ENCODE measurements around the gene CKMT1B.
A peak's percentile ranks its signal among the peaks of the same experiment; 100 is the strongest.
"Not testable (repeated sequence)": the region's sequence is repeated elsewhere in the genome, so short reads cannot be mapped to it uniquely, and the experiment has no call there.

CKMT1B gene

GRCh38 chr15:43593328-43594190 is at the start of gene CKMT1B:
Gene CKMT1B (plus strand): TSS chr15:43594027. CDS start chr15:43594219, 192 bp downstream.
- not testable (repeated sequence) for DNase-seq (ENCODE audit: low read depth)

- no peak for DNase-seq (ENCODE audit: low read depth)
Observed at GRCh38 chr15:43544266-43544665, 49.6 kb upstream of the CKMT1B start.

DNA sequence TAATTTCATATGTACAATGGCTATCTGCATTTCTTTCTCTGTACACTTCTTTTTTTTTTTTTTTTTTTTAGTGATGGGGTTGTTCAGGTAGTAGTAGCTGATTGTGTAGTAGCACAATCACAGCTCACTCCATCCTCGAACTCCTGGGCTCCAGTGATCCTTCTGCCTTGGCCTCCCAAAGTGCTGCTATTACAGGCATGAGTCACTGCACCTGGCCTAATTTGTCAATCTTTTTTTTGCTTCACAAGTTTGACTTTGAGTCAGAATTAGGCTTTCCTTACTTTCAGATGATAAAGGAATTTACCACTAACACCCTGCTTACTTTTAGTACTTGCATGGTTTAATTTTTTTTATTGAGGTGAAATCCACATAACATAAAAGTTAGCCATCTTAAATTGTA is 48.4 kb upstream of the CKMT1B start:
- no peak for DNase-seq (ENCODE audit: low read depth)

- no peak for DNase-seq (ENCODE audit: low read depth)
Observed at GRCh38 chr15:43547539-43547938, 46.3 kb upstream of the CKMT1B start.

DNA sequence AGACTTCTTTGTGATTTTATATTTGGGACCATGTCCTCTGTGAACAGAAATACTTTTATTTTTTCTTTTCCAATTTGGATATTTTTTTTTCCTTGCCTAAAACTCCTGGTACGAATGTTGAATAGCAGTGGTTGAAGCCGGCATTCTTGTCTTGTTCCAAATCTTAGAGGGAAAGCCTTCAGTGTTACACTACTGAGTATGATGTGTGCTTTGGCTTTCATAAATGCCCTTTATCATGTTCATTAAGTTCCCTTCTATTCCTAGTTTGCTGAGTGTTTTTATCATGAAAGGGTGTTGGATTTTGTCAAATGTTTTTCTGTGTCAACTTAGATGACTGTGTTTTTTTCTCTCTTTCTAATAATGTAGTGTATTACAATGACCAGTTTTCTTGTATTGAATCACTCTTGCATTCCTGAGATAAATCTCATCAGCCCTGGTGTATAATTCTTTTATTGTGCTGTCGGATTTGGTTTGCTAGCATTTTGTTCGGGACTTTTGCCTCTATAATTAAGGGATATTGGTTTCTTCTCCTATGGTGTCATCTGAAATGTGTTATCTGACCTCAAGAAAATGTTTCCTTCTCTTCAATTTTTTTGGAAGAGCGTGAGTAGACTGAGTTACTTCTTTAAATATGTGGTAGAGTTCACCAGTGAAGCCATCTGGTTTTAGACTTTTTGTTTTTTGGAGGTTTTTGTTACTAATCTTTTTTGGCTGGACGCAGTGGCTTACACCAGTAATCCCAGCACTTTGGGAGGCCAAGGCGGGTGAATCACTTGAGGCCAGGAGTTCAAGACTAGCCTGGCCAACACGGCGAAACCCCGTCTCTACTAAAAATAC is 43.1 kb upstream of the CKMT1B start:
- DNase-seq (ENCODE audit: low read depth), result peak; percentile 24

- no peak for DNase-seq (ENCODE audit: low read depth)
Observed at GRCh38 chr15:43552256-43552655, 41.6 kb upstream of the CKMT1B start.

DNA sequence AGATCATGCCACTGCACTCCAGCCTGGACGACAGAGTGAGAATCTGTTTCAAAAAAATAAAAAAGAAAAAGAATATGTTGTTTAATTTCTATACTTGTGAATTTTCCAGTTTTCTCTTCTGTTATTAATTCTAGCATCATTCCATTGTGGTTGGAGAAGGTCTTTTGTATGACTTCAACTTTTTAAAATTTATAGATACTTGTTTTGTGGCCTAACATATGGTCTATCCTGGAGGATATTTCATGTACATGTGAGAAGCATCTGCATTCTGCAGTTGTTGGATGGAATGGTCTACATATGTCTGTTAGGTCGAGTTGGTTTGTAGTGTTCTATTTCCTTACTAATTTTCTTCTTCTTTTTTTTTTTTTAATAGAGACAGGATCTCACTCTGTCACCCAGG is 40.8 kb upstream of the CKMT1B start:
- no peak for DNase-seq (ENCODE audit: low read depth)

DNA sequence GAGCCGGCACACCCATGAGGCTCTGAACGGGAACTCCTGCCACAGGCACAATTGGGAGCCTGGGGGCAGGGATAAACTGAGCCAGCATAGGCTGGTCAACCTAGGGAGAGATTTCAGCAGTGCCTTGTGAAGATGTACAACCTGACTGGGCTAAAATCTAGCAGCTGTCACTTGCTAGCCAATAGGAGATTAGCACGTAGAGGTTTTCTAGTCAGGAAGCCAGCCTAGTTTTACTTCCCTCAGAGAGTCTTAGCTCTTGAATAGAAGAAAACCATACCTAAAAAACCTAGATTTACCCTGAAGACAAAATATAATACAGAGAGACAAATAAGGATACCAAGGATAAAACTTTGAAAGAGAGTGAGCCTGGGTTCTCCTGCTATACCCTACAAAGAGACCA is 31.1 kb upstream of the CKMT1B start:
- DNase-seq (ENCODE audit: low read depth), result not testable (repeated sequence)

DNA sequence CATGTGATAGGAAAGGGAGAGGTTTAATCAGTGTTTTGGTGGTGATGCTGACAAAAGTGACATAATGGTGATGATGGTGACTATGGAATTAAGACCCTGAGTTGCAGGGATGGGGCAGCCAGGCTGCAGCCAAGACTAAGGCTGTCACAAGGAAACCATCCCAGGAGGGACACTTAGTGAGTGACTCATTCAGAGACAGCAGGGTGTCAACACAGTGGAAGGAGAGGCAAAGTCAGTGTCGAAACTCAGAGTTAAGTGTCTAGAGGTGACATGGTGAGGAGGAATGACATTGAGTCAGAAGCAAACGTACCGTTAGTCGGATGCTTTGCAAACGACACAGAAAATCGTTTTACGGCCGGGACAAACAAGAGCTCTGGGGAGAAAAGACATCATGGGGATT is 30.0 kb upstream of the CKMT1B start:
- DNase-seq (ENCODE audit: low read depth), result not testable (repeated sequence)

GRCh38 chr15:43566615-43567014 is 27.2 kb upstream of the CKMT1B start:
- not testable (repeated sequence) for DNase-seq (ENCODE audit: low read depth)

- not testable (repeated sequence) for DNase-seq (ENCODE audit: low read depth)
Observed at GRCh38 chr15:43574607-43575006, 19.2 kb upstream of the CKMT1B start.

DNA sequence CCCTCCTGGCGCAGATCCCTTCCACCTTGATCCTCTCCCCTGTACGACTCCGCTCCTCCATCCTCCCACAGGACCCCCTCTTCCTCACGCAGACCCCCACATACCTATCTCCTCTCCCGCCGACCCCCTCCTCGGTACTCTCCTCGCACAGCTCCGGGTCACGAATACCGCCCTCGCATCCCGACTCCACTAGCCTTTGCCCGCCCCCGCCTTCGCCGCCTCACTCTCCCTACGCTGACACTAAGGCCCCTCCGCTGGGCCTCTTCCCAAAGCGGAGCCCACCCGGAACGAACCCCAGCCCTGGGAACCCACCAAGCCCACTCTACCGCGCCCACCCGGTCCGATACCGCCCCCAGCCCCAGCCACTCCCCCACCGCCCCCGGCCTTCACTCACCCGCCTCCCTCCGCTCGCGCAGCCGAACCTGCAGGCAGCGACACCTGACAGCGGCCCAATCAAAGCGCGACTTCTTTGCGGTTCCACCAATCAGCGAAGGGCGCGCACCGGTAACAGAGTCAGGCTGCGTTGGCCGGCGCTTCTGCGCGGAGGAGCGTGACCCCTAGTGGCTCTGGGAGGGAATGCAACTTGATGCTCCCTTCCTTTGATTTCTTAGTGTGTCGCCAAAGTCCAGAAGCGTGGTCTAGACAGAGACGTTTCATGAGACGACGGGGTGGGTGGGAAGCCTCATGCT is 3.9 kb upstream of the CKMT1B start, which contains the start of gene PPIP5K1:
PPIP5K1 (minus strand) TSS at position 431 of the 689 bp plus-strand sequence. CDS start 5,704 bp downstream, outside the sequence.
- DNase-seq (ENCODE audit: low read depth), result not testable (repeated sequence)

GRCh38 chr15:43592841-43593240 is 986 bp upstream of the CKMT1B start:
- DNase-seq (ENCODE audit: low read depth), result not testable (repeated sequence)

GRCh38 chr15:43599131-43599530 is 5.3 kb downstream of the CKMT1B start:
- DNase-seq (ENCODE audit: low read depth), result not testable (repeated sequence)

DNA sequence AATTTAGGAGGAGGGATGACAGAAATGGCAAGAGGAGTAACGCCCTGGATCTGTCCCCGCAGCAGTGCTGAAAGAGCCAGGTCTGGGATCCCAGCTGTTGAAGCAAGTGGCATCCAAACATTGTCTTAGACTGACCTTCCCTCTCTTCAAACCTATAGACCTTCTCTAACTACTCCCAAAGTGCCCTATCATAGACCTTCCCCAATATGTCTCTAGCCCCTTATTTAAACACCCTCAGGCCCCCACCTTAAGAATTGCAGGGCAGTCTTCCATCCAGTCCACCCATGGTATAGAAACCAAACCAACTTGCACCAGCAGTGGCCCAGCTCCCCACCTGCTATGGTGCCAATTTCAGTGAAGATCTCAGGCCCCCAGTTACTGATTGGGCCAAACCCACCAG is 6.4 kb downstream of the CKMT1B start:
- DNase-seq (ENCODE audit: low read depth), result not testable (repeated sequence)

GRCh38 chr15:43602233-43602632 is 8.4 kb downstream of the CKMT1B start:
- DNase-seq (ENCODE audit: low read depth), result peak; percentile 2

GRCh38 chr15:43617750-43618149 is 23.9 kb downstream of the CKMT1B start:
- DNase-seq (ENCODE audit: low read depth), result not testable (repeated sequence)

DNA sequence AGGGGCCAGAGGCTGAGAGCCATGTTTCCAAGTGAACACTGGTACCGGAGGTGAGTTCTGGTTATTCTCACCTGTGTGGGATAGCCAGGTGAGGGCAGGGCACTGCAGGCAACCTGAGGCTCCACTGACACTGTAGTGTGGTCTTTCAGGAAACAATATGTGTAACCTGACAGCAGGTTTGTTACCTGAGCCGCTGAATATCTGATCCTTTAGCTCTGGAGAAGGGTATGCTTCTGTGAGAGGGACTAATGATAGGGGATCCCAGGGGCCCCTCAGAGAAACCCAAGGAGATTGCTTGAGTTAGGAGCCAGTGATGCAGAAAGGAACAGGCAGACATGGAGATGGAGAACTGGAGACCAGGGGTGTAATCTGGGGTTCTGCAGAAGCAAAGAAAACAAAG is 24.9 kb downstream of the CKMT1B start, which contains the start of gene STRC:
STRC (minus strand) TSS at position 101 of the 400 bp plus-strand sequence; CDS start at position 23, 78 bp downstream.
- not testable (repeated sequence) for DNase-seq (ENCODE audit: low read depth)

DNA sequence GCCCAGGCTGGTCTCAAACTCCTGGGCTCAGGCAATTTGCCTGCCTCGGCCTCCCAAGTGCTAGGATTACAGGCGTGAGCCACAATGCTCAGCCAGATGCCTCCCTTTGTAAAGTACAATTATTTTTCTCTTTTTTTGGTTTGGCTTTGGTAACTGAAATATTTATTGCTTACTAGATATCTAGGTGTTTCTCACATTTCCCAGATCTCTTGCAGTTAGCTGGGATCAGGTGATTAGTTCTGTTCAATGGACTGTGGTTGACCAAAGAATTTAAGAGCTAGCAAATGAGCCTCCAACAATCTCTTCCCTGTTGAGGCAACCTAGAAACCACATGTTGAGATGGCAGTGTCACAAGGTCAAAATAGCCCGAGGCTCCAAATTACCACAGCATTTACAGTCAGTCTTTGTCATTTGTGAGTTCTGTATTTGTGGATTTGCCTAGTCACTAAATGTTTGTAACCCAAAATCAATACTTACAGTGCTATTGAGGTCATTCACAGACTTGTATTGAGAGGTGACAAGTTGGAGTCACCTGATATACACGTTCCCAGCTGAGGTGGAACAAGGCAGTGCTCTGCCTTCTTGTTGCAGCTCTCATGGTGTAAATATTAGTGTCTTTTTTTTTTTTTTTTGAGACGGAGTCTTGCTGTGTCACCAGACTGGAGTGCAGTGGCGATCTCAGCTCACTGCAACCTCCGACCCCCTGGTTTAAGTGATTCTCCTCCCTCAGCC is 28.4 kb downstream of the CKMT1B start:
- DNase-seq (ENCODE audit: low read depth), result peak; percentile 14

- DNase-seq (ENCODE audit: low read depth), result no peak
Observed at GRCh38 chr15:43625106-43625505, 31.3 kb downstream of the CKMT1B start.

GRCh38 chr15:43626937-43627336 is 33.1 kb downstream of the CKMT1B start:
- not testable (repeated sequence) for DNase-seq (ENCODE audit: low read depth)

Measured in amniotic epithelial cell (primary cell).